CD4-positive, alpha-beta T cell treated with Interleukin-17A for 4 hours (primary cell): Measurements from ENCODE around the gene CERK.
"Not testable (repeated sequence)": the region's sequence is repeated elsewhere in the genome, so short reads cannot be mapped to it uniquely, and the experiment has no call there.

Experiments
- DNase-seq: peaks from one replicate; pipeline ENCODE4 v3.0.0-alpha.2; 2020; ENCODE audit warnings: mixed read lengths

Gene CERK

DNA sequence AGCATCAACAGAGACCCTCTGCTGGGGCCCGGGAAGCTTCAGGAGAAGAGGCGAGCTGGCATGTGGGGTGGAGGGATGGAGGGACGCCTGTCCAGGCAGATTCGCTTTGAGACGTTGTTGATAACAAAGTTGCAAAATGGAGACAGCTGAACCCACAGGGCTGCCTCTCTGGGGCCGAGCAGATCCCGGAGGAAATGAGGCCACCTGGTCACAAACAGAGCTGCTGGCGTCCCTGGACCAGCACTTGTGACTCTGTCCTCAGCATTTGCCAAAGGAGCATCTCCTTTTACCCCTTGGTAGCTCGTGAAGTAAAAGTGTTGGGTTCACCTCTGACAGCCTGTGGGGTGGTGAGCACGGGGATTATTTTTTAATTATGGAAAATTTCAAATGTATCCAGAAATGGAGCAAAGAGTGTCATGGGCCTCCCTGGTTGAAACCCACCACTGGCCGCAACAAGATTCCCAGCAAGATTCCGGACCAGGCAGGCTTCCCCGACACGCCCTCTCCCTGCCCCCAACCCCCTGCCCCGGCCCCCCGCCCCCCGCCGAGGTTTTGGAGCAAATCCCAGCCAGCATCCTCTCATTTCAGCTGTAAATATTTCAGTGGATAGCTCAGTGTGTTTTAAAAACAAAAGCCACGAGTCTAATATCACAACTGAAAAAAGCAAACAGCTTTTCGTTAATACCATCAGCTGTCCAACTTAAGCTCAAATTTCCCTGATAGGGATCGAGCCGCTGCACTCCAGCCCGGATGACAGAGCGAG lies 97.6 kb downstream of the CERK start:
- no peak for DNase-seq

DNA sequence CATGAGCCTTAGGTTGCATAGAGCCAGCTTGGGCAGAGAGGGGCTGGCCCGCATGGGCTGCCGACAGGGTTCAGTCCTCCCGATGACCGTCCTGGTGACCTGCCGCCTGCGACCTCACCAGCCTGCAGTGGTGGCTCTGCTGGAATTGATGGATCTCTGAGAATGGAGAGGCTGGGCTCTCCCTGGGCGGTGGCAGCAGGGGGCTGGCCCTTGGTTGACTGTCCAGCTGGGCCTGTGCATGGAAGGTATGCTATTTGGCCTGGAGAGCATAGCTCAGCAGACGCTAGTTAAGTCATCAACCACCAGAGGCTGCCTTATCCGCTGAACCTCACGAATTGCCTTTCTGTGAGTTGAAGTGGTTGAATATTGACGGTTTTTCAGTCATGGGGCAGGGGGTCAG lies 98.2 kb downstream of the CERK start:
- DNase-seq = no peak

DNA sequence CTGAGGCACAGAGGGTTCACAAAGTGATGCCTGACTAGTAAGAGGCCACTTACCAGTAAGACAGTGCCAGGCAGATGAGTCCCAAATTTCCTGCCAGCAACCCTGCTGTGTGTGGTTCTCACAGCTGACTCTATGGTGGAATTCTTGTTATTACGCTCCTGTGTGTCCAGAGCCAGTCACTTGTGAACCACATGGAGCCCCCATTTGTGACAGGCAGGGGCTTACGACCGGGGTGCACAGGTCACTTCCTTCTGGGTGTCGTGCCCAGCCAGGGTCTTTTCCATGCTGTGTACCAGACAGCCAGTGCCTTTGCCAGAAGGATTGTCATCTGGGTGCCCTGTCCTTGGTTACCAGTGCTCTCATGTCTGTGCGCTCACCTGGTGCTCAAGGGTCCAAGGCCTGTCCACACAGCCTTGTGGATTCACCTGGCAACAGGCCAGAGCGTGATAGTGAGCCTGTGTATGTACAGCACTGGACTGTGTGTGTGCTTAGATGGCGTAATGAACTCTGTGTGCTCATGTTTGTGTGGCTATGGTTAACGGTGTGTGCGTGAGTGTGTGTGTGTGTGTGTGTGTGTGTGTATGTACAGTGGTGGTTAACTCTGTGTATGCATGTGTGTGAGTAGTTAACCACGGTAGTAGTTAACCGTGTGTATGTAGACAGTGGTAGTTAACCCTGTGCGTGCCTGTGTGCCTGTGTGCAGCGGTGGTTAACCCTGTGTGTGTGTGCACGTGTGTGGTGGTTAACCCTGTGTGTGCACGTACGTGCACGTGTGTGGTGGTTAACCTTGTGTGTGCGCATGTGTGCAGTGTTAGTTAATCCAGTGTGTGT lies 99.2 kb downstream of the CERK start:
- no peak for DNase-seq

DNA sequence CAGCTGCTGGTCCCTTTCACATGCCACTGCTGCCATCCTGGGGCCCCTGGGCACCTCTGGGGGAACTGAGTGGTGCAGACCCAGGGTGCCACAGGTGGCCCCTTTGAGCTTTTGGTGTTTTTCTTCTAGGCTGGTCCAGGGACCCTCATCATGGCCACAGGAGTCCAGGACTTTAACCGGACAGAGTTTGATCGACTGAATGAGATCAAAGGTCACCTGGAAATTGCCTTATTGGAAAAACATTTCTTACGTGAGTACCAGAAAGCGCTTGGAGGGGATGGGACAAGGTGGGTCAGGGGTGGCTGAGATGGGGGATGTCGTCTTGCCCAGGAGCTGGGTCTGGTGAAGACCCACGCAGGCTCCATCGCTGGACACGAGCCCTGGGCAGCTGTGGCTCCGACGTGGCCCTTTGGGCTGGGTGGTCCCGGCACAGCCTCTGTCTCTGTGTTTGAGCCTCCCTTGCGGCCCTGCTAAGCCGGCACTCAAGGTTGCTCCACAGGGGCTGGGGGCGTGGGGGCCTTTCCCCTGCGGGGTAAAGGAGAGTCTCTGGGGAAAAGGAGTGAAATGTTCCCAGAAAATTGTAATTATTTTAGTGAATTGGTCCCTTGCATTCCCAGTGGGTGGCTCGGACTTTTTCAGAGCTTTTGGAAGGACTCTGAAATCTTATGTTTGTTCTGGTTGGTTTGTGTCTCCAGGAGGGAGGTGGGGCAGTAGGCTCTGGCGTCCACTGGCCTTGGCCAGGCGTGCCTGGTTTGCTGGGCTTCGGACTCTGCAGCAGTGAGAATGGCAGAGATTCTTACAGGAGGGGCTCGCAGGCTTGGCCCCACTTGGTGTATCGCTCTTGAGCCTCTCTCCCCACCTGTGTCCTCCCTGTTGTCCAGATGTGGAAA lies 100.1 kb downstream of the CERK start:
- DNase-seq = no peak

DNA sequence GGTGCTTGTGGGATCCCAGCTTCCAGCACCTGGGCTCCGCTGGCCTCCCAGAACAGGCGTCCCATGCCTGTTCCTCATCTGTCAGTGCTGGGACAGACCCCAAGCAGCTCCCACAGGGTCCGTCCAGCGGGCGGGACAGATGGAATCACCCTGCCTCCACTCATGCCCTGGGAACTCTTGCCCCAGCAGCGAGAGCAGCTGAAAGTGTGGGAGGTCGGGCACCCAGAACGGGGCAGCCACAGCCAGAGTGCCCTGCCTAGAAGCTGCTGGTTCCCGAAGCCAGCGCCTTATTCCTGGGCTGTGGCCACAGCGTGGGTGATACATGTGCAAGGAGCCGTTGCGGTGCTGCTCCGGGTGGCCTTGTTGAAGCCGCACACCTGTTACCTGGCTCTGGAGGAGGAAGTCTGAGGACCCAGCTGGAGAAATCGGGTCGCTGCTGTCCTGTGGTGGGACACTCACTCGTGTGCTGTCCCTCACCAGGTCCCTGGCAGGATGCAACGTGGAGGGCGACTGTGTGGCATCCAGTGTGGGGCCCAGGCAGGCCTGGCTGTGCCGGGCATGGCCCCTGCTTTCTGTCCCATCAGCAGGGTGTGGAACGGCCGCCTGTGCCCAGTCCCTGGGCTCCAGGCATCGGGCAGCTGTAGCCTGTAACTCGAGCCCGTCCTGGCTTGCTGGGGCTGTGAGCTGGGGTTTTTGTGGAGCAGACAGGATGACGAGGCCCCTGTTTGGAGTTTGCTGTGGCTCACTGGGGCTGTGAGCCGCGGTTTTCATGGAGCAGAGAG lies 101.6 kb downstream of the CERK start:
- DNase-seq = no peak

GRCh38 chr22:46635756-46636155 lies 102.3 kb downstream of the CERK start:
- peak; percentile 19 for DNase-seq

- DNase-seq = not testable (repeated sequence)
These were observed 102.9 kb downstream of the CERK start for GRCh38 chr22:46634973-46635685.
